RWPE1 (cell line): Measurements from ENCODE around the gene PKN1.
A peak's percentile ranks its signal among the peaks of the same experiment; 100 is the strongest.

ENCODE experiments used
- CTCF ChIA-PET: fragments of 350-600 bp; sonication (Branson Sonifier 250); formaldehyde crosslinking; extraction: SDS; loops from one replicate; lab custom pipeline; 2021; lab: Yijun Ruan, JAX
- POLR2A ChIA-PET: fragments of 400-600 bp; formaldehyde crosslinking; extraction: SDS; loops from one replicate; lab custom pipeline; 2020; ENCODE audit warnings: antibody characterized with exemption; ENCODE audit not compliant: low non-redundant PET; lab: Yijun Ruan, JAX
- DNase-seq: peaks from one replicate; pipeline ENCODE4 v3.0.0; 2012; ENCODE audit warnings: low spot score
- H3K27ac ChIP-seq: fragments of 450-650 bp; 2 replicates; pipeline ENCODE4 v1.5.1; 2017
- CTCF ChIP-seq: fragments of 450-650 bp; conservative IDR thresholded peaks from 2 replicates; pipeline ENCODE4 v1.5.1; 2017; ENCODE audit warnings: low read depth, mild to moderate bottlenecking

The PKN1 gene

GRCh38 chr19:14476327-14476672 is 43.2 kb downstream of the PKN1 start:
- no peak for DNase-seq
- ChIA-PET POLR2A (no interaction called here), CTCF (interaction anchor here (0.7 to 1.0 kb wide), 3 partner anchors 16 to 944 kb away, joined by 3 read pairs; no protein-coding TSS in a partner anchor)
- H3K27ac ChIP-seq, result peak overlapping the region; percentile 78
- no peak for TF ChIP-seq CTCF

GRCh38 chr19:14476673-14477401 is 43.7 kb downstream of the PKN1 start:
- CTCF ChIA-PET, result interaction anchor here (0.7 kb wide), 3 partner anchors 15 to 597 kb away, joined by 3 read pairs; no protein-coding TSS in a partner anchor
- TF ChIP-seq CTCF, result no peak
- peak; percentile 88 for DNase-seq
- H3K27ac ChIP-seq, result peak overlapping the region; percentile 78
- POLR2A ChIA-PET, result no interaction called here

DNA sequence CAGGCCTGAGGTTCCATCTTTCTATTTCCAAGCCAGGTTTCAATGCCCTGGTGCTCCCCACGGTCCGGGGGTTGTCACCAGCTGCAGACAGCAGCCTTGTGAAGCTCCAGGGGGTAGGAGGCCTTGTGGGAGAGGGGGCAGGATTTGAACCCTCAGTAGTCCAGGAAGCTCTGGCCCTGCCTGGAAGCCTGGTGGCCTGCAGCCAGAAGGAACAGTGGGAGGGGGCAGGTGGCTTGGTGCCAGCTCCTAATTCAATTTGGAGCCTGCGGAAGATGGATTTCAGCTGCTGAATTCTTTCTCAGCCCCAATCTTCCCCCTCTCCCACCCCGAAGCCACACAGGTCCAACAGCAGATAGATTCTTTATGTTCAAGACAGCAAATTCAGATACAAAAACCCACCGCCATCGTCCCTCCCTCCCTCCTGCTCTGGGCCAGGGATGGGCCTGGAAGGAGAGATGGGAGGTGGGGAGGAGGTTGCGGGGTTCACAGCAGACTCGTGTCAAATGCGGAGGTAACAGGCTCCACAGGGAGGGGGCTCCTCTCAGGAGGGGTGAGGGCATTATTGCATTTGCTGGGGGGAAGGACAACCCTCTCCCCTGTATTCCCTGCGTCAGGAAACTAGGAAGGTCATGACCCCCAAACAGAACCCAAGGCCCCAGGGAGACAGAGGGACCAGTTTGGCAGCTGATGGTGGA is 44.5 kb downstream of the PKN1 start:
- no peak for DNase-seq
- peak overlapping the region; percentile 78 for H3K27ac ChIP-seq
- CTCF ChIA-PET, result interaction anchor here (0.5 to 1.0 kb wide), 6 partner anchors 12 to 1393 kb away, joined by 3 read pairs; partner anchors contain the start of gene NDUFB7
- POLR2A ChIA-PET, result no interaction called here
- TF ChIP-seq CTCF, result no peak

DNA sequence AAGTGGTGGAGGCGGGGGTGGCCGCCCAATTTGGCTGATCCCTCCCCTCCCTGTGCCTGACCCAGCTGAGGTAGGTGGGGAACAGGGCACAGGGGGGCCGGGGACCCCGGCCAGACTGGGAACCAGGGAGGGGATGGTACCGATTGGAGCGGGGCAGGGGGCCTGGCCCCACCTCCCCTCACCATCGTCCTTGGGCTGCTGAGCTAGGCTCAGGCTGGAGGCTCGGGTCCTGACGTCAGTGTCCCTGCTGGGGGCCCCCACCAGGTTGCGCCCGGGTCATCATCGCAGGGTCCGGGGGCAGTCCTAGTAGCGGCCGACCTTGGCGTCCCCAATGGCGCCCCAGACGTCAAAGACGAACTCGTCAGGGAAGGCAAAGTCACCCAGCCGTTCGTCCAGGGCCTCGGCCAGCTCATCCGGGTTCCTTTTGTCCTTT is 45.0 kb downstream of the PKN1 start:
- CTCF ChIA-PET, result interaction anchor here (0.5 to 1.0 kb wide), 4 partner anchors 12 to 1393 kb away, joined by 3 read pairs; partner anchors contain the start of gene NDUFB7

DNA sequence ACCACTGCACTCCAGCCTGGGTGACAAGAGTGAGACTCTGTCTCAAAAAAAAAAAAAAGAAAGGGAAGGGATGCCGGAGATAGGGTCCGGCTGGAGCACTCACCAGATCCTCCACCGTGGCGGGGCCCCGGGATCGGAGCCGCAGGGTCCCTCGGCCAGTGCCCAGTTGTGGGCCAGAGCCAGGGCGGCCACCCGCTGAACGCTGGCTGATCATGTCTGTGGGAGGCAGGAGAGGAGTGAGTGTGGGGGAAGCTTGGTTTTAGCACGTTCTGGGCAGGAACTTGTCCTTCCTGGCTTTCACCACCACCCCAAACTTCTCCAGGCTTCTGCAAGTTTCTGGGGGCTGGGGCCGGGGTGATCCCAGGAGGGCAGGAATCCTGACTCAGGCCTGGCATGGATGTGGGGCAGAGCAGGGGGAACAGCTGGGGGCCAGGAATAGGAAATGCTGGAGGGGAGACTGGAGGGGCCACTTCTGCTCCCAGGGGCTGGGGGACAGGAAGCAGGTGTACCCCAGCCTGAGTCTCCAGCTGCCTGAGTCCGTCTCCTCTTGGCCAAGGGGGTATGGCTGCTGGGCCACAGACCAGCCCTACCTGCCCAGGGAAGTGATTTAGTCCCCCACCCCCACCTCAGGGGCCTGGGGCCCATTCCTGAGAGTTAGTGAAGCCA is 46.3 kb downstream of the PKN1 start:
- ChIA-PET CTCF (interaction anchor here (0.6 to 1.7 kb wide), 7 partner anchors 11 to 343 kb away, joined by 3 to 7 read pairs (median 3); no protein-coding TSS in a partner anchor), POLR2A (no interaction called here)
- H3K27ac ChIP-seq, result peak overlapping the region; percentile 53
- no peak for TF ChIP-seq CTCF
- DNase-seq, result no peak

More for the DNA sequence above, 45.0 kb downstream of the PKN1 start:
- TF ChIP-seq CTCF, result no peak
- peak overlapping the region; percentile 78 for H3K27ac ChIP-seq
- POLR2A ChIA-PET, result no interaction called here
- DNase-seq, result no peak
